Keratinocyte (primary cell): ENCODE measurements around the gene PSMD14. TPM values are rescaled to one million over a fixed set of nuclear protein-coding genes. Genes with fewer than 3 reads are reported as not detected.

Experiments
- DNase-seq: peaks from one replicate; pipeline ENCODE4 v3.0.0-alpha.2; 2011; ENCODE audit warnings: low read depth, missing footprints, low spot score
- FAIRE-seq: peaks from 2 replicates; lab custom pipeline; 2011; peaks lifted over from hg19 to GRCh38; lab: Jason Lieb, UNC
- H2AFZ ChIP-seq: 2 replicates; pipeline ENCODE4 v1.6.0; 2012; ENCODE audit warnings: low read length, control low read depth, inconsistent platforms; ENCODE audit not compliant: control insufficient read depth
- H3K27ac ChIP-seq: 2 replicates; pipeline ENCODE4 v1.5.1; 2011; ENCODE audit warnings: low read length; ENCODE audit not compliant: control insufficient read depth, insufficient read depth
- H3K27me3 ChIP-seq: 3 replicates; pipeline ENCODE4 v1.6.0; 2011; ENCODE audit warnings: low read length; ENCODE audit not compliant: control insufficient read depth, insufficient read depth; ENCODE audit errors: extremely low read depth
- H3K36me3 ChIP-seq, 2 experiments: 2 replicates in 1 of 2; 3 replicates in 1 of 2; pipeline ENCODE4 v1.5.1; 2011; ENCODE audit warnings: low read length in 2 of 2, mild to moderate bottlenecking in 1 of 2; ENCODE audit not compliant: control insufficient read depth in 2 of 2, insufficient read depth in 2 of 2; ENCODE audit errors: extremely low read depth in 1 of 2
- H3K4me1 ChIP-seq: 3 replicates; pipeline ENCODE4 v1.5.1; 2011; ENCODE audit warnings: low read length; ENCODE audit not compliant: control insufficient read depth, insufficient read depth; ENCODE audit errors: extremely low read depth
- H3K4me2 ChIP-seq: 3 replicates; pipeline ENCODE4 v1.6.0; 2011; ENCODE audit warnings: low read depth, low read length; ENCODE audit not compliant: control insufficient read depth, insufficient read depth; ENCODE audit errors: extremely low read depth
- H3K4me3 ChIP-seq, 3 experiments: fragments of 200-600 bp in 1 of 3; sonication (generic) in 1 of 3; 2 replicates in 2 of 3; 3 replicates in 1 of 3; pipeline ENCODE4 v1.5.1; 2011 to 2016; ENCODE audit warnings: low read length in 3 of 3, mild to moderate bottlenecking in 3 of 3, control low read depth in 2 of 3, inconsistent platforms in 1 of 3, low read depth in 1 of 3, mixed read lengths in 1 of 3, mixed run types in 1 of 3, moderate library complexity in 1 of 3; ENCODE audit not compliant: control insufficient read depth in 2 of 3, insufficient read depth in 2 of 3; ENCODE audit errors: extremely low read depth in 1 of 3
- H3K79me2 ChIP-seq: 2 replicates; pipeline ENCODE4 v1.6.0; 2012; ENCODE audit warnings: low read length; ENCODE audit not compliant: control insufficient read depth, insufficient read depth
- H3K9ac ChIP-seq: 3 replicates; pipeline ENCODE4 v1.6.0; 2011; ENCODE audit warnings: low read length; ENCODE audit not compliant: control insufficient read depth, insufficient read depth; ENCODE audit errors: extremely low read depth
- H3K9me1 ChIP-seq: 3 replicates; pipeline ENCODE4 v1.6.0; 2011; ENCODE audit warnings: low read length; ENCODE audit not compliant: control insufficient read depth, insufficient read depth; ENCODE audit errors: extremely low read depth
- H3K9me3 ChIP-seq: 2 replicates; pipeline ENCODE4 v1.5.1; 2012; ENCODE audit warnings: low read depth, low read length; ENCODE audit not compliant: control insufficient read depth
- H4K20me1 ChIP-seq: 3 replicates; pipeline ENCODE4 v1.6.0; 2011; ENCODE audit warnings: low read length; ENCODE audit not compliant: control insufficient read depth, insufficient read depth; ENCODE audit errors: extremely low read depth
- EZH2 ChIP-seq: IDR thresholded peaks from one replicate; pipeline ENCODE4 v1.6.1; 2012; ENCODE audit warnings: inconsistent platforms, mild to moderate bottlenecking, low read length, moderate library complexity
- dilution Hi-C: fragments of 300-500 bp; cut with MboI; formaldehyde crosslinking; loops from one replicate; pipeline ENCODE4 v1.7.0; 2020; ENCODE audit warnings: low sequenced_read_pairs; ENCODE audit not compliant: extremely low pct_ligation_motif_present
- polyA plus RNA-seq, 5 experiments: library from polyadenylated mRNA; depleted of rRNA in 3 of 5; stranded (reverse) in 3 of 5; stranded (forward) in 1 of 5; unstranded in 1 of 5; fragments of >200 nt; gene quantifications; 1 replicate in 1 of 5; 2 replicates in 3 of 5; 3 replicates in 1 of 5; pipeline versions ENCODE4 v1.2.1 to v1.2.3, GENCODE V29; 2011 to 2012; ENCODE audit warnings: missing spikeins in 2 of 5, low read depth in 1 of 5, low replicate concordance in 1 of 5
- TF ChIP-seq, protein P1 (sequence below), 3 experiments: IDR thresholded peaks in 1 of 3; conservative IDR thresholded peaks in 1 of 3; optimal IDR thresholded peaks in 1 of 3; 2 replicates in 2 of 3; 3 replicates in 1 of 3; pipeline versions ENCODE3 to v1.5.1; 2011; ENCODE audit warnings: low read length in 3 of 3, mild to moderate bottlenecking in 3 of 3, moderate library complexity in 2 of 3, control low read depth in 1 of 3, inconsistent platforms in 1 of 3; ENCODE audit not compliant: insufficient read depth in 2 of 3; ENCODE audit errors: extremely low read depth in 1 of 3

The PSMD14 gene
- polyA plus RNA-seq, 1 donor (not counting 4 experiments of a cell fraction or from before 2014, with no cell fraction given): 136 TPM

DNA sequence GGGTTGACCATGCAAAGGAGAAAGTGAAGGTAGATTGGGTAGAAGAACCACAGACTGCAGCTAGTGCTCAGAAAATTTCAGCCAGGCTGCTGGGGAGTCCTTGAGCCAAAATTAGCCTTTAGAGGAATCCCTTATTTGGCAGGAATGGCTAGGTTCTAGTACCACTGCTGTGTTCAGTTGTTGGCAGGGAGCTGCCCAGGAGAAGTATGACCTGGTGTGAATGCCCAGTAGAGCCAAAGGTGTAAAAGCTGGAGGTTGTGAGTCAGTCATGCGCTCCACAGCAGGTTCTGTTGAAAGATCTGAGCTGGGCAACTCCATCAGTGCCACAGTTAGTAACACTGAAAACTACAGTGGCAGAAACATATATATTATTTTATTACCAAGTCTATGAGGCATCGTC lies 71.5 kb downstream of the PSMD14 start:
- Histone ChIP-seq H3K9me3 (no peaks in the 10 kb centered on the region), H3K4me2 (no peak overlapping the region), H3K79me2 (no peaks in the 10 kb centered on the region), H4K20me1 (no peaks in the 10 kb centered on the region), H3K9me1 (no peaks in the 10 kb centered on the region), H3K27ac (no peak overlapping the region), H2AFZ (no peak overlapping the region), H3K36me3 (no peaks in the 10 kb centered on the region), H3K9ac (no peak overlapping the region), H3K27me3 (no peaks in the 10 kb centered on the region), H3K4me3 (no peak overlapping the region), H3K4me1 (no peaks in the 10 kb centered on the region)
- TF ChIP-seq, protein P1, sequence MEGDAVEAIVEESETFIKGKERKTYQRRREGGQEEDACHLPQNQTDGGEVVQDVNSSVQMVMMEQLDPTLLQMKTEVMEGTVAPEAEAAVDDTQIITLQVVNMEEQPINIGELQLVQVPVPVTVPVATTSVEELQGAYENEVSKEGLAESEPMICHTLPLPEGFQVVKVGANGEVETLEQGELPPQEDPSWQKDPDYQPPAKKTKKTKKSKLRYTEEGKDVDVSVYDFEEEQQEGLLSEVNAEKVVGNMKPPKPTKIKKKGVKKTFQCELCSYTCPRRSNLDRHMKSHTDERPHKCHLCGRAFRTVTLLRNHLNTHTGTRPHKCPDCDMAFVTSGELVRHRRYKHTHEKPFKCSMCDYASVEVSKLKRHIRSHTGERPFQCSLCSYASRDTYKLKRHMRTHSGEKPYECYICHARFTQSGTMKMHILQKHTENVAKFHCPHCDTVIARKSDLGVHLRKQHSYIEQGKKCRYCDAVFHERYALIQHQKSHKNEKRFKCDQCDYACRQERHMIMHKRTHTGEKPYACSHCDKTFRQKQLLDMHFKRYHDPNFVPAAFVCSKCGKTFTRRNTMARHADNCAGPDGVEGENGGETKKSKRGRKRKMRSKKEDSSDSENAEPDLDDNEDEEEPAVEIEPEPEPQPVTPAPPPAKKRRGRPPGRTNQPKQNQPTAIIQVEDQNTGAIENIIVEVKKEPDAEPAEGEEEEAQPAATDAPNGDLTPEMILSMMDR (optimal IDR thresholded peaks at IDR 0.05 in 1 of 3, IDR thresholded peaks at IDR 0.05 in 1 of 3, conservative IDR thresholded peaks at IDR 0.05 in 1 of 3; ENCODE audit: extremely low read depth in 1 of 3, insufficient read depth in 2 of 3, low read length in 3 of 3): no peak
- TF ChIP-seq EZH2: no peak
- FAIRE-seq (no peak), DNase-seq (no peak)
- dilution Hi-C loops: no loop called here

DNA sequence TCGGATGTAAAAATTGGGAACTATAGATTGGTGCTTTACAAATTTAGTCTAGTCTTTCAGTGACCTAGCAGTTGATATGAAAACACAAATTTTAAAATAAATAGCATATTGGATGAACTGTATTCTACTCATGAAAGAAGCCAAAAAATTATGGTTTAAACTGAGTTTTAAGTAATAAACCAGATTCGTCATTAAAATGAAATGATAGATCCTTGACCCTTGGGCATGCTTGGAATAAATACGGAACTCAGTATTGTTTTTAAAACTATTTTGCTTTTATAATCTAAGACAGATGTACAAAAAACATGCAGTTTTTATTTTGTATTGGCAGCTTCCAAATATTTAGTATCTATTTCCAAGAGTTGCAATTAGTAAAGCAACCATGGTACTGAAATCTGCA lies 73.3 kb downstream of the PSMD14 start:
- Histone ChIP-seq H3K9ac (no peak overlapping the region), H3K9me3 (no peaks in the 10 kb centered on the region), H3K79me2 (no peaks in the 10 kb centered on the region), H3K36me3 (no peaks in the 10 kb centered on the region), H3K4me1 (no peaks in the 10 kb centered on the region), H3K4me2 (no peak overlapping the region), H3K27ac (no peak overlapping the region), H2AFZ (no peak overlapping the region), H3K9me1 (no peaks in the 10 kb centered on the region), H4K20me1 (no peaks in the 10 kb centered on the region), H3K27me3 (no peaks in the 10 kb centered on the region), H3K4me3 (no peak overlapping the region)
- dilution Hi-C loops: no loop called here
- no peak for FAIRE-seq
- no peak for DNase-seq
- TF ChIP-seq EZH2: no peak
- TF ChIP-seq, protein P1 (optimal IDR thresholded peaks at IDR 0.05 in 1 of 3, IDR thresholded peaks at IDR 0.05 in 1 of 3, conservative IDR thresholded peaks at IDR 0.05 in 1 of 3; ENCODE audit: extremely low read depth in 1 of 3, insufficient read depth in 2 of 3, low read length in 3 of 3): no peak
